Activated CD4-positive, CD25-positive, alpha-beta regulatory T cell (primary cell): ENCODE measurements around the gene CD101.

ENCODE experiments used
- DNase-seq, 4 experiments: peaks; one replicate each; lab custom pipeline; 2025; lab: John Stamatoyannopoulos, UW

CD101 gene

DNA sequence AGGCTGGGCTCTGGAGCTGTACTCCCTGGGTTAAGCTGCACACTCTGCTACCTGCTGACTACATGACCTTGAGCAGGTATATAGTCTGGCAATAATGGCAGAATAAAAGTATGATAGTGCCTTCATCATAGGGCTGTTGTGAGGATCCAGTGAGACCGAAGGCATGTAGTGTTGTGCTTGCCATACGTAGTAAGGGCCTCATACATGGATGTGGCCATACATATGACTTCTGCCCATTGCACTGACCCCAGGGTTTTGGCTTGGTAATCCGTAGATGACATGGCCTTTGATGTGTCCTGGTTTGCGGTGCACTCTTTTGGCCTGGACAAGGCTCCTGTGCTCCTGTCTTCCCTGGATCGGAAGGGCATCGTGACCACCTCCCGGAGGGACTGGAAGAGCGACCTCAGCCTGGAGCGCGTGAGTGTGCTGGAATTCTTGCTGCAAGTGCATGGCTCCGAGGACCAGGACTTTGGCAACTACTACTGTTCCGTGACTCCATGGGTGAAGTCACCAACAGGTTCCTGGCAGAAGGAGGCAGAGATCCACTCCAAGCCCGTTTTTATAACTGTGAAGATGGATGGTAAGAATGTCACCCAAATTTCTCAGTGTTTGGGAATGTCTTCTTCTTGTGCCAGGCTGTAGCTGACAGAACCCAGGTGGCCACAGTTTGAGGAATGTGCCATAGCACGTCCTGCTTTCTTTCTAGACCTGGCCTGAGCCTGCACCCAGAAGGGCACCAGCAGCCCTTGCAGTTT lies 17.0 kb upstream of the CD101 start:
- no peak for DNase-seq

GRCh38 chr1:116986421-116987255 lies 14.9 kb upstream of the CD101 start:
- peak in 2 of 4 experiments; percentile 7 to 15 for DNase-seq

DNA sequence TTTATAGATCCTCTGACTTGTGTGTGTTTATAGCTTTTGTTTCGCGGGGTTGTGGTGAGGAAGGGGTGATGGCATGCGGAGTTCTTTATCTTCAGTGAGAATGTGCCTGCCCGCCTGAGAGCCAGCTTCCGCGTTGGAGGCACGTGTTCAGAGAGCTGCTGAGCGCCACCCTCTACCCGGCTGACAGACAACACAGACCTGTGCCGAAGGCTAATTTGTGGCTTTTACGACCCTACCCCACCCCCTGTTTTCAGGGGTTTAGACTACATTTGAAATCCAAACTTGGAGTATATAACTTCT lies 14.4 kb upstream of the CD101 start:
- DNase-seq = peak; percentile 7 to 52 (median 48)

DNA sequence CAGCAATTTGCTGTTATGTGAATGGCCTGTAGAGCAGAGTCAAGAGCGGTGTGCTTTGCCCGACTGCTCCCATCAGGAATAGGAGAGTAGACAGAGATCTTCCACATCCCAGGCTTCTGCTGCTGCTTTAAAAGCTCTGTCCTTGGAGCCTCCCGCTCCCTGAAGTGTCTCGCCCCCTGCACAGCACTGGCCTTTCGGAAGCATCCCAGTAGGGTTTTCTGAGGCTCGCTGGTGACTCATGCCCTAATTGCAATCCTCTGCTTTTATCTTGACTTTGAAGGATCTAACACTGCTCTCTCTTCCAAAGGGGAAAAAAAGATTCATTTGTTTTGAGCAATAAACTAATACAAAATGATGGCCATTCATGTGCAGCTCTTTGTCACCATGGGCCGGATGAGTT lies 13.3 kb upstream of the CD101 start:
- no peak for DNase-seq

DNA sequence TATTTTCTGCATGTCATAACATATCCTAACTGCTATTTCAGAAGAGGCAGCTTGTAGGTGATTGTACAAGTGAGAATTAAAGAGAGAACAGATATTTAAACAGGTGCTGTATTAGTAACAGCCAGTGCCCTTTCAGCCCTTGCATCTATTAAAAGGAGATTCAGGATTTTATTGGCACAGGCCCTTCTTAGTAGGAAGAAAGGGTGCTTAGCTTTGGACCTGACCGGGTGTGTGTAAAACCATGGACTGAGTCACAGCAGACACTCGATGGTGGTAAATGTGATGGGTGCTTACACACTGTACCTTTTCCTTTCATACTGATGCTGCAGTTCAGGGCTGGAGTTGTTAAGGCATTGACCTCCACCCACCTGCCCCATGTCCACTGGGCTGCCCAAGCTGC lies 12.7 kb upstream of the CD101 start:
- DNase-seq = no peak

DNA sequence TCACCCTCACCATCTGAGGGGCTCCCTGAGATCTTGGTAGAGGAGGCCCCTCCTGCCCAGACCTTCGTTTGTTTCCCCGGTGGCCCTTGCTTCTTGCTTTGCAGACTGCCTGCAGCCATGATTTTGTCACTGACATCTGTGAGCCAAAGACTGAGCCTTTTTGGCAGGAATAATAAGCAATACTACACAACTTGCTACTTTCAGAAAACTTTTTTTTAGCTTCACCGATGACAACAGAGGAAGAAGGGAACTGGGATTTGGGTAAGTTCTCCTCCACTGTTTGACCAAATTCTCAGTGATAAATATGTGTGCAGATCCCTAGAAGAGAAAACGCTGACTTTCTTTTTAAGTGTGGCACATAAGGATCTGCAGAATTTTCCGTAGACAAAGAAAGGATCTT lies 11.7 kb upstream of the CD101 start:
- no peak for DNase-seq

- no peak for DNase-seq
These were observed 10.9 kb upstream of the CD101 start for GRCh38 chr1:116990612-116991151.

DNA sequence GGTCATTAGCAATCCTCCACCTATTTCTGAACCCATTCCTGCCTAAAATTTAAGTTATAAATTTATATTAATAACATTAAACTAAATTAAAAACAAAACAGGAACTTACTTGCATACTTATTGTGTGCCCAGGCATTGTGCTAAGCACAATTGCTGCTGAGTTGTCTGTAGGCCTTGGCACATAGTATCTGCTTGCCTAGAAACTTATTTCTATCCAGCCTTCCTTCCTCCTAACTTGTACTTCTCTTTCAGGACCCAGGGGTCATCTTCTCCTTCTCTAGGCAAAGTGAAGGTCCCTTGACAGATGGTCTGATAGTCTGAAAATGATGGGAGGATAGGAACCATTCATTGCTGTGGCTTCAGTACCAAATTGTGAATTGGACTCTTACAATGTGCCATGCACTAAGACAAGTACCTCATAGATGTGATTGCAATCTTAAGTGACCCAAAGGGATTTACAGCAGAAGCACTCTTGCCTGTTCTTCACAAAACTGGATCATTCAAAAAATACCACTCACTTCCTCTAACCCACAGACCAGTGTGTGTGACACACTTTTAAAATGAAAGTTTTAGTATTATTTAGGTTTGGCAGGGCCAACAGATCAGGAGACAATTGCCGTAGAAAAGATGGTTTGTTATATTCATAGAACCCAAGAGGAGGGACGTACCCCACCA lies 10.3 kb upstream of the CD101 start:
- no peak for DNase-seq

- DNase-seq = no peak
These were observed 9.6 kb upstream of the CD101 start for GRCh38 chr1:116991918-116992317.

DNA sequence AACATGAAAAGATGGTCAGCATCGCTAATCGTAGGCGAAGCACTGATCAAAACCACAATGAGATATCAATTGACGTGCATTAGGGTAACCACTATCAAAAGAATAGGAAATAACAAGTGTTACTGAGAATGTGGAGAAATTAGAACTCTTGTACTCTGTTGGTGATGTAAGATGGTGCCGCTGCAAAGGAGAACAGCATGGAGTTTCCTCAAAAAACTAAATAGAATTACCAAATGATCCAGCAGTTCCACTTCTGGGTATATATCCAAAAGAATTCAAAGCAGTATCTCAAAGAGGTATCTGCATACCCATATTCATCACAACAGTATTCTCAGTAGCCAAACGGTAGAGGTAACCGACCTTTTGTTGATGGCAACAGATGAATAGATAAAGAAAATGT lies 8.3 kb upstream of the CD101 start:
- no peak for DNase-seq

- DNase-seq = no peak
These were observed 7.1 kb upstream of the CD101 start for GRCh38 chr1:116994411-116994810.

- DNase-seq = no peak
These were observed 4.5 kb upstream of the CD101 start for GRCh38 chr1:116997066-116997465.

GRCh38 chr1:116997636-116998035 lies 3.9 kb upstream of the CD101 start:
- DNase-seq = no peak

- DNase-seq = no peak
These were observed 2.0 kb upstream of the CD101 start for GRCh38 chr1:116999596-116999995.

- DNase-seq = no peak
These were observed 1.4 kb upstream of the CD101 start for GRCh38 chr1:117000142-117000541.

DNA sequence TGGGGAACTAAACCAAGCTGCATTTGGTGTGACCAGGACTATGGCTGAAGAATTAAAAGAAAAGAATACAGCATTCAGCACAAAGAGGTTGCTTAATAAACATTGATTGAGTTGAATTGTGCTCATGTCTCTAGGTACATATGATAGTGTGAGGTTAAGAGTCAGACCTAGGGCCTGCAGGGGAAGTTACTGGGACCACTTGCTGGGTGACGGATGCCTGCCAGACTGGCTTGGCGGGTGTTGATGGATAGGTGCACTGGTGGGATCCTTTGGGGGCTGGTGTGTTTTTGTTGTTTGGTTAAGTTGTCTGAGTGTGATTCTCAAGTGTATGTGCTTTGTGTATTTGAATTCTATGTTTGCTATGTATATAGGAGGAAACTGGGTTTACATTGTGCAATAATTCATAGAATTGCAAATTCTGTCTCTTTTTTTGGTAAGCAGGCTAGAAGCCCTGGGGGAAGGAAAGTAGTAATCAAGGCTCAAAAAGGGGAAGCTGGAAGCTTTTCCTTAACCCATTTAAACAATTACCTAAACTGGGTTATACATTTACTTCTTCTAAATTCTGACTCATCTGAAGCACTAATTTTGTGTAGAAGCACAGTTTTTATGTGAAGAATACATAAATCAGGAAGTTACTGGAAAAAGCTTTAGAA lies 1.8 kb downstream of the CD101 start:
- no peak for DNase-seq

DNA sequence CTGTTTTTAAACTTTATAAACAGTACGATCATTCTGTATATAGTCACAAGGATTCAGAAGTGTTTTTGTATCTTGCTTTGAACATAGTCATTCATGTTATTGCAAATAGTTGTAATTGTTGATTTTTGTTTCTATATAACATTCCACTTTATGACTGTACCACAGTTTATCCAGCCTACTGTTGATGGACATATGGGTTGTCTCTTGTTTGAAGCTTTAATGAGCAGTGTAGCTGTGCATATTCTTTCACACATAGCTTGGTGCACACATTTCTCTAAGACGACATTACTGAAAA lies 6.1 kb downstream of the CD101 start:
- no peak for DNase-seq

DNA sequence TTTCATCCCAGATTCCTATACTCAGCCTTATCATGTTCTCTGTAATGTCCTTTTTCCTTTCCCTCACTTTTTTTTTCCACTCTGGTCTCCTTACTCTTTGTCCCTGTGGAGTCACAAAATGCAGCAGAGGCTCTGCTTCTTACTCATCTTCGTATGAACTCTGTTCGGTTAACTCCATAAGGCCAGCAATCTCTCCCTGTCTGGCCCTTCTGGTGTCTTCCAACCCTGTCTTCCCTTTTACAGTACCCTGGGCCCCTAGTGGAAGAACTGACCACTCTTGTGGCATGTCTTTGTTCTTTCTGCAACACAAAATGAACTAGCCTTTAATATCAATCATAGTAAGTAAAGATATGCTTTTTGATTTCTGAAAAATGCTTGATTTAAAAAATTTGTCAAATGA lies 7.1 kb downstream of the CD101 start:
- DNase-seq = no peak

- DNase-seq = no peak
These were observed 7.6 kb downstream of the CD101 start for GRCh38 chr1:117009132-117009531.

DNA sequence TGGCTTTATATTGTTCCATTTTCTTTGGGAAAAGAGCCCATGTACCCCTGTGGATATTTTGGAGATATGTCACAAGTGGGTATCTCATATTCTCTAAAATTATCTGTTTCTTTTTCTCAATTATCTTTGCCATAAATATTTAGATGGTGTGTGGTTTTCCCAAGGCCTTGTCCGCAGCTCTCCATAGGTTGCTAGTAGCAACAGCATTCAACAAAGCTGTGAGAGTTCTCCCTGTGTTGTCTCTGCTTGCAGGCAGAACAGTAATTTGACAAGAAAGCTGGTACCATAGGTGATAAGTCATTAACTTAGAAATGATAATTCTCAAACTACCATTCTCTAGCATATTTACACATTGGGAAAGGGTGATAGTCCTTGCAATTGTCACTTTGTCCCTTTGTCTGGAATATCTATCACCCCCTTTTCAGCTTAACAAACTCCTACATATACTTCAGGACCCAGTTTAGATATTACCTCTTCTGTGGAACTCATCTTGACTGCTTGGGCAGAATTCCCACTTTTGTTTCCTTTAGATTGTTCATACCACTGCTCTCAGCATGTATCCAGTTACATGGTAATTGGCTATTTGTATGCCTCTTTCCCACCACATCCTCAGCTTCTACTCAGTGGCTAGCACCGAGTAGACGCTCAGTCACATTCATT lies 8.9 kb downstream of the CD101 start:
- DNase-seq = no peak

GRCh38 chr1:117011334-117011733 lies 9.8 kb downstream of the CD101 start:
- no peak for DNase-seq

DNA sequence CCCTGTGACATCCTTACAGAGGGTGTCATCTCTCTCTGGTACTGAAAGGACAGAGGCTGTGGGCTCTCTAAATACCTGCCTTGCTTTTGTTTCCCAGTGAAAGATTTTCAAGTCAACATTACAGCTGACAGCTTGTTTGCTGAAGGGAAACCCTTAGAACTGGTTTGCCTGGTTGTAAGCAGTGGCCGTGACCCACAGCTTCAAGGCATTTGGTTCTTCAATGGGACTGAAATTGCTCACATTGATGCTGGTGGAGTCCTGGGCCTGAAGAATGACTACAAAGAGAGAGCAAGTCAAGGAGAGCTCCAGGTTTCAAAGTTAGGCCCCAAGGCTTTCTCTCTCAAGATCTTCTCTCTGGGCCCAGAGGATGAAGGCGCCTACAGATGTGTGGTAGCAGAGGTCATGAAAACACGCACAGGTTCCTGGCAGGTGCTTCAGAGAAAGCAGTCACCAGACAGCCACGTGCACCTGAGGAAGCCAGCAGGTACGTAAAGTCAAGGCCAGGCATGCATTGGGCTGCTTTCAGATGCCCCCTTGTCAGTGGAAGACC lies 11.8 kb downstream of the CD101 start:
- no peak for DNase-seq
